Naive thymus-derived CD4-positive, alpha-beta T cell (primary cell): ENCODE data around the gene PTPN1. TPM values are rescaled to one million over a fixed set of nuclear protein-coding genes. Genes with fewer than 3 reads are reported as not detected.

Source experiments
- ATAC-seq: fragments of 150-1000 bp; cut with Tn5 transposase; 2 replicates; pipeline ENCODE4 v1.10.0; 2021; ENCODE audit warnings: mild to moderate bottlenecking, moderate library complexity
- CTCF ChIA-PET: fragments of 350-600 bp; sonication (Branson Sonifier 250); formaldehyde crosslinking; loops from one replicate; lab custom pipeline; 2021; ENCODE audit warnings: antibody characterized with exemption; lab: Charles Lee
- POLR2A ChIA-PET: fragments of 350-600 bp; sonication (Branson Sonifier 250); formaldehyde crosslinking; loops from one replicate; lab custom pipeline; 2021; ENCODE audit warnings: antibody characterized with exemption, inconsistent platforms; lab: Charles Lee
- DNase-seq, 9 donors: peaks; one replicate each; pipeline versions ENCODE4 v3.0.0 to v3.0.0-alpha.2; 2020 to 2022; ENCODE audit warnings: mixed read lengths in 1 of 9
- H3K27ac ChIP-seq: one replicate; pipeline ENCODE4 v1.7.0; 2013; ENCODE audit warnings: mild to moderate bottlenecking, low read depth, low read length, moderate library complexity
- H3K27me3 ChIP-seq, 2 donors: one replicate each; pipeline ENCODE4 v1.7.0; 2013; ENCODE audit warnings: low read length in 2 of 2, mild to moderate bottlenecking in 2 of 2, moderate library complexity in 2 of 2; ENCODE audit not compliant: control insufficient read depth in 2 of 2, insufficient read depth in 2 of 2
- H3K36me3 ChIP-seq, 3 experiments: 1 replicate in 2 of 3; 2 replicates in 1 of 3; pipeline ENCODE4 v1.7.0; 2013; ENCODE audit warnings: low read length in 3 of 3, mild to moderate bottlenecking in 3 of 3, moderate library complexity in 1 of 3; ENCODE audit not compliant: insufficient read depth in 3 of 3, control insufficient read depth in 2 of 3
- H3K4me1 ChIP-seq, 2 donors: one replicate each; pipeline ENCODE4 v1.7.0; 2013; ENCODE audit warnings: low read length in 2 of 2, mild to moderate bottlenecking in 2 of 2, moderate library complexity in 1 of 2; ENCODE audit not compliant: control insufficient read depth in 2 of 2, insufficient read depth in 2 of 2
- H3K4me3 ChIP-seq: 2 replicates; pipeline ENCODE4 v1.7.0; 2013; ENCODE audit warnings: mild to moderate bottlenecking, low read length
- H3K9me3 ChIP-seq, 3 experiments: 1 replicate in 2 of 3; 2 replicates in 1 of 3; pipeline ENCODE4 v1.7.0; 2013; ENCODE audit warnings: low read length in 3 of 3; ENCODE audit not compliant: control insufficient read depth in 2 of 3
- H3K27ac Mint-ChIP-seq, 9 donors: one replicate each; pipeline ENCODE4 v1.8.0; 2020 to 2022; ENCODE audit warnings: mixed read lengths in 9 of 9, mild to moderate bottlenecking in 8 of 9, moderate library complexity in 5 of 9, inconsistent platforms in 2 of 9
- H3K27me3 Mint-ChIP-seq, 5 donors: one replicate each; pipeline ENCODE4 v1.8.0; 2021 to 2022; ENCODE audit warnings: mixed read lengths in 5 of 5, mild to moderate bottlenecking in 1 of 5
- H3K36me3 Mint-ChIP-seq, 5 donors: one replicate each; pipeline ENCODE4 v1.8.0; 2020 to 2022; ENCODE audit warnings: mixed read lengths in 5 of 5, mild to moderate bottlenecking in 3 of 5, inconsistent platforms in 1 of 5
- H3K4me1 Mint-ChIP-seq, 7 donors: one replicate each; pipeline ENCODE4 v1.8.0; 2020 to 2022; ENCODE audit warnings: mixed read lengths in 7 of 7, mild to moderate bottlenecking in 3 of 7, inconsistent platforms in 1 of 7
- H3K4me3 Mint-ChIP-seq, 10 donors: one replicate each; pipeline ENCODE4 v1.8.0; 2020 to 2022; ENCODE audit warnings: mild to moderate bottlenecking in 10 of 10, mixed read lengths in 10 of 10, moderate library complexity in 6 of 10, inconsistent platforms in 2 of 10
- H3K9me3 Mint-ChIP-seq, 11 donors: one replicate each; pipeline ENCODE4 v1.8.0; 2020 to 2022; ENCODE audit warnings: mixed read lengths in 11 of 11, mild to moderate bottlenecking in 4 of 11, inconsistent platforms in 1 of 11, moderate library complexity in 1 of 11
- intact Hi-C, 2 donors: fragments of 100-400 bp; cut with micrococcal nuclease; formaldehyde crosslinking; loops; one replicate each; pipeline ENCODE4 v1.15.1; 2023
- polyA plus RNA-seq, 2 donors: library from polyadenylated mRNA; unstranded; fragments of 300-500 nt; fragmentation: Illumina TruSeq; gene quantifications; one replicate each; pipeline ENCODE4 v1.2.3, GENCODE V29; 2021
- total RNA-seq, 6 experiments: library from RNA in 5 of 6; stranded (reverse) in 5 of 6; gene quantifications; 1 replicate in 5 of 6; 2 replicates in 1 of 6; pipeline ENCODE4 v1.2.3 and lab custom pipeline; 2021 to 2026

Gene PTPN1
- total and polyA plus RNA-seq, 7 experiments from 2014 or later, result 30.4 to 80.5 (median 59.7) TPM

- Histone ChIP-seq H3K36me3 (peaks cover 0 to 9% (median 0%) of the 10 kb centered on the region in 3 experiments), H3K27me3 (no peaks in the 10 kb centered on the region), H3K4me3 (no peak overlapping the region), H3K9me3 (no peaks in the 10 kb centered on the region), H3K4me1 (peaks cover 63 to 65% of the 10 kb centered on the region in 2 donors), H3K27ac (peak overlapping the region; percentile 54)
- Mint-ChIP-seq H3K4me3 (peak overlapping the region in 9 of 10 donors; percentile 64 to 100 (median 97)), H3K36me3 (peaks cover 0 to 30% (median 0%) of the 10 kb centered on the region in 5 donors), H3K9me3 (no peaks in the 10 kb centered on the region), H3K4me1 (peaks cover 65 to 84% (median 81%) of the 10 kb centered on the region in 7 donors), H3K27me3 (no peaks in the 10 kb centered on the region), H3K27ac (peak overlapping the region; percentile 4 to 98 (median 75))
- no peak for ATAC-seq
- DNase-seq, result no peak
- intact Hi-C loops, result loop anchor here in 1 of 2 donors (10.0 kb wide), 1 partner anchor 919 kb away; no protein-coding TSS in a partner anchor
- ChIA-PET POLR2A (interaction anchor here (1.0 to 4.9 kb wide), 8 partner anchors 9 to 398 kb away, joined by 3 to 45 read pairs (median 3); no protein-coding TSS in a partner anchor), CTCF (interaction anchor here (0.9 to 2.4 kb wide), 3 partner anchors 11 to 52 kb away, joined by 4 to 7 read pairs (median 5); no protein-coding TSS in a partner anchor)
Measured at GRCh38 chr20:50514035-50514337, 3.8 kb downstream of the PTPN1 start.

GRCh38 chr20:50514750-50515149, 4.6 kb downstream of the PTPN1 start:
- intact Hi-C loops, result loop anchor here in 1 of 2 donors (10.0 kb wide), 1 partner anchor 920 kb away; no protein-coding TSS in a partner anchor
- no peak overlapping the region for H3K4me3 ChIP-seq
- no peaks in the 10 kb centered on the region for H3K9me3 Mint-ChIP-seq
- H3K27ac ChIP-seq, result peak overlapping the region; percentile 62
- ChIA-PET POLR2A (interaction anchor here (0.8 to 2.5 kb wide), 8 partner anchors 8 to 61 kb away, joined by 3 to 7 read pairs (median 3); no protein-coding TSS in a partner anchor), CTCF (interaction anchor here (2.4 kb wide), 1 partner anchor 31 kb away, joined by 5 read pairs; no protein-coding TSS in a partner anchor)
- no peaks in the 10 kb centered on the region for H3K27me3 Mint-ChIP-seq
- H3K4me1 Mint-ChIP-seq, result peaks cover 73 to 89% (median 88%) of the 10 kb centered on the region in 7 donors
- H3K27me3 ChIP-seq, result no peaks in the 10 kb centered on the region
- peaks cover 0 to 9% (median 0%) of the 10 kb centered on the region in 3 experiments for H3K36me3 ChIP-seq
- ATAC-seq, result no peak
- DNase-seq, result no peak
- no peaks in the 10 kb centered on the region for H3K9me3 ChIP-seq
- H3K27ac Mint-ChIP-seq, result peak overlapping the region in 6 of 9 donors; percentile 49 to 98 (median 90)
- peaks cover 0 to 36% (median 0%) of the 10 kb centered on the region in 5 donors for H3K36me3 Mint-ChIP-seq
- peaks cover 62 to 70% of the 10 kb centered on the region in 2 donors for H3K4me1 ChIP-seq
- peak overlapping the region; percentile 7 to 100 (median 82) for H3K4me3 Mint-ChIP-seq

DNA sequence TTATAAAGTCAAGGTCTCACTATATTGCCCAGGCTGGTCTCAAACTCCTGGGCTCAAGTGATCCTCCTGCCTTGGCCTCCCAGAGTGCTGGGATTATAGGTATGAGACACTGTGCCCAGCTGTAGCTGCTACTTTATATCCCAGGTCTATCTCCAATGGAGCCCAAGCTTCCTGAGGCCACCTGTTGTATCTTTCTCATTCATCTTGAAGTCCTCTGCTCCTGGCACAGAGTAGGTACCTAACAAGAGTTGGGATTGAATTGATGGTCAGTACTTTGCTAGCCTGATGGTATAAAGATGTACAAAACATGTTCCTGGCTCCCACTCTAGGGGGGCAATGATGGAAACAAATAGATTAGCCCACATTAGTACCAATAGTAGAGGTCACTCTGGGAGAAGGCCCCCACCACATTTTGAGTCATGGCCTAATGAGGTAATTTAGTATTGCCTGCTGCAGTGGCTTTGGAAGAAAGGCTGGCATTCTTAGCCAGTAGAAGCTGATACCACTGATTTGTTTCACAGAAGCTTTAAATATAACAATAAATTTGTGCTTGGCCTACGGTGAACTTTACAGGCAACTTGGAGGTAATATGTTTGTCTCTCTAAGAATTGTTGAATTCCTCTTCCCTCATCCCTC, 5.4 kb downstream of the PTPN1 start:
- H3K4me1 Mint-ChIP-seq, result peaks cover 79 to 98% (median 96%) of the 10 kb centered on the region in 7 donors
- Histone ChIP-seq H3K9me3 (no peaks in the 10 kb centered on the region), H3K4me3 (no peak overlapping the region), H3K36me3 (peaks cover 0 to 5% (median 0%) of the 10 kb centered on the region in 3 experiments), H3K27me3 (no peaks in the 10 kb centered on the region), H3K27ac (peak overlapping the region; percentile 62), H3K4me1 (peaks cover 69 to 77% of the 10 kb centered on the region in 2 donors)
- ATAC-seq, result no peak
- ChIA-PET CTCF (interaction anchor here (2.4 kb wide), 1 partner anchor 32 kb away, joined by 5 read pairs; no protein-coding TSS in a partner anchor), POLR2A (interaction anchor here (0.8 to 2.5 kb wide), 5 partner anchors 11 to 885 kb away, joined by 3 to 7 read pairs (median 4); no protein-coding TSS in a partner anchor)
- H3K27ac Mint-ChIP-seq, result peak overlapping the region; percentile 13 to 98 (median 88)
- no peaks in the 10 kb centered on the region for H3K9me3 Mint-ChIP-seq
- H3K4me3 Mint-ChIP-seq, result peak overlapping the region in 9 of 10 donors; percentile 45 to 100 (median 93)
- H3K27me3 Mint-ChIP-seq, result no peaks in the 10 kb centered on the region
- H3K36me3 Mint-ChIP-seq, result peaks cover 0 to 40% (median 0%) of the 10 kb centered on the region in 5 donors
- DNase-seq, result no peak
- intact Hi-C loops, result loop anchor here (2.0 to 10.0 kb wide), 2 partner anchors 31 to 921 kb away; no protein-coding TSS in a partner anchor

- no peaks in the 10 kb centered on the region for H3K9me3 Mint-ChIP-seq
- DNase-seq, result no peak
- H3K4me3 Mint-ChIP-seq, result peak overlapping the region; percentile 8 to 99 (median 76)
- intact Hi-C loops, result loop anchor here (2.0 to 10.0 kb wide), 2 partner anchors 30 to 922 kb away; no protein-coding TSS in a partner anchor
- peak overlapping the region; percentile 44 to 98 (median 88) for H3K27ac Mint-ChIP-seq
- Histone ChIP-seq H3K27ac (peak overlapping the region; percentile 62), H3K4me1 (peaks cover 77 to 85% of the 10 kb centered on the region in 2 donors), H3K36me3 (no peaks in the 10 kb centered on the region), H3K27me3 (no peaks in the 10 kb centered on the region), H3K9me3 (no peaks in the 10 kb centered on the region), H3K4me3 (peak overlapping the region; percentile 4)
- ChIA-PET POLR2A (interaction anchor here (0.6 to 2.5 kb wide), 11 partner anchors 9 to 884 kb away, joined by 3 to 7 read pairs (median 4); no protein-coding TSS in a partner anchor), CTCF (interaction anchor here (0.7 to 2.4 kb wide), 3 partner anchors 12 to 278 kb away, joined by 3 to 5 read pairs (median 3); no protein-coding TSS in a partner anchor)
- peaks cover 0 to 37% (median 0%) of the 10 kb centered on the region in 5 donors for H3K36me3 Mint-ChIP-seq
- no peaks in the 10 kb centered on the region for H3K27me3 Mint-ChIP-seq
- peaks cover 77 to 100% (median 99%) of the 10 kb centered on the region in 7 donors for H3K4me1 Mint-ChIP-seq
- ATAC-seq, result peak; percentile 19
Measured at GRCh38 chr20:50516180-50516934, 6.2 kb downstream of the PTPN1 start.

- ATAC-seq (no peak), DNase-seq (no peak)
- Histone ChIP-seq H3K9me3 (no peaks in the 10 kb centered on the region), H3K36me3 (no peaks in the 10 kb centered on the region), H3K27ac (peak overlapping the region; percentile 62), H3K4me3 (peak overlapping the region; percentile 27), H3K27me3 (no peaks in the 10 kb centered on the region), H3K4me1 (peaks cover 82 to 84% of the 10 kb centered on the region in 2 donors)
- Mint-ChIP-seq H3K9me3 (no peaks in the 10 kb centered on the region), H3K27ac (peak overlapping the region; percentile 60 to 98 (median 92)), H3K27me3 (no peaks in the 10 kb centered on the region), H3K4me3 (peak overlapping the region; percentile 52 to 99 (median 90)), H3K4me1 (peaks cover 80 to 100% (median 99%) of the 10 kb centered on the region in 7 donors), H3K36me3 (peaks cover 0 to 43% (median 0%) of the 10 kb centered on the region in 5 donors)
- intact Hi-C loops, result loop anchor here (1.0 to 10.0 kb wide), 3 partner anchors 30 to 922 kb away; no protein-coding TSS in a partner anchor
- ChIA-PET CTCF (interaction anchor here (0.7 to 1.2 kb wide), 2 partner anchors 13 to 277 kb away, joined by 3 read pairs; no protein-coding TSS in a partner anchor), POLR2A (interaction anchor here (0.6 to 1.4 kb wide), 9 partner anchors 9 to 57 kb away, joined by 3 to 5 read pairs (median 4); no protein-coding TSS in a partner anchor)
Measured at GRCh38 chr20:50516935-50517816, 7.0 kb downstream of the PTPN1 start.
